Fibroblast of the aortic adventitia (primary cell): ENCODE results near the gene FAM237B. TPM values are rescaled to one million over a fixed set of nuclear protein-coding genes. Genes with fewer than 3 reads are reported as not detected.
A peak's percentile ranks its signal among the peaks of the same experiment; 100 is the strongest.

ENCODE experiments used
- DNase-seq: peaks from one replicate; pipeline ENCODE4 v3.0.0-alpha.2; 2010; ENCODE audit warnings: low read depth
- H3K4me3 ChIP-seq: 2 replicates; pipeline ENCODE4 v1.5.1; 2011; ENCODE audit warnings: low read depth, mild to moderate bottlenecking, control low read depth, low read length, moderate library complexity
- total RNA-seq: library from RNA; depleted of rRNA; stranded (reverse); fragments of >200 nt; gene quantifications from 2 replicates; pipeline ENCODE4 v1.2.3, GENCODE V29; 2012; ENCODE audit warnings: low replicate concordance
- TF ChIP-seq, protein P1 (sequence below): IDR thresholded peaks from 2 replicates; pipeline ENCODE4 v1.5.1; 2011; ENCODE audit warnings: mild to moderate bottlenecking, low read length, control low read depth, inconsistent platforms; ENCODE audit not compliant: insufficient read depth

FAM237B gene
- total RNA-seq, 1 donor, result not detected

DNA sequence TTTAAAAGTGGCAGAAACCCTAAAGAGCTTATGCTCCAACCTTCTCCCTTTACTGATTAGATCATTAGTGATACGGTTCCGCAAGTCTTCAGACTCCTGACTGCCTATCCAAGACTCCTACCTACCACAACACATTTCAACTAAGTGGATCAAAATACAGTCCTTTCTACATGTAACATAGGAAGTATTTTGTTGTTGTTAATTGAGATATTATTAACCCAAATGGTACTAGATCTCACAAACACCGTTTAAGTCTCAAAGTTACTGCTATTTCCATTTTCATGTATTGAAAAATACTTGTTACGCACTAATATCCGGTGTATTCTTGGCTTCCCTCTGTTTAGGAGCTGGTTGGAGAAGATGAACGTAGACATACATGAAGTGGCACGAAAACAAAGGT is 1.1 kb downstream of the FAM237B start:
- H3K4me3 ChIP-seq, result no peak overlapping the region
- TF ChIP-seq, protein P1, sequence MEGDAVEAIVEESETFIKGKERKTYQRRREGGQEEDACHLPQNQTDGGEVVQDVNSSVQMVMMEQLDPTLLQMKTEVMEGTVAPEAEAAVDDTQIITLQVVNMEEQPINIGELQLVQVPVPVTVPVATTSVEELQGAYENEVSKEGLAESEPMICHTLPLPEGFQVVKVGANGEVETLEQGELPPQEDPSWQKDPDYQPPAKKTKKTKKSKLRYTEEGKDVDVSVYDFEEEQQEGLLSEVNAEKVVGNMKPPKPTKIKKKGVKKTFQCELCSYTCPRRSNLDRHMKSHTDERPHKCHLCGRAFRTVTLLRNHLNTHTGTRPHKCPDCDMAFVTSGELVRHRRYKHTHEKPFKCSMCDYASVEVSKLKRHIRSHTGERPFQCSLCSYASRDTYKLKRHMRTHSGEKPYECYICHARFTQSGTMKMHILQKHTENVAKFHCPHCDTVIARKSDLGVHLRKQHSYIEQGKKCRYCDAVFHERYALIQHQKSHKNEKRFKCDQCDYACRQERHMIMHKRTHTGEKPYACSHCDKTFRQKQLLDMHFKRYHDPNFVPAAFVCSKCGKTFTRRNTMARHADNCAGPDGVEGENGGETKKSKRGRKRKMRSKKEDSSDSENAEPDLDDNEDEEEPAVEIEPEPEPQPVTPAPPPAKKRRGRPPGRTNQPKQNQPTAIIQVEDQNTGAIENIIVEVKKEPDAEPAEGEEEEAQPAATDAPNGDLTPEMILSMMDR, result no peak
- no peak for DNase-seq

DNA sequence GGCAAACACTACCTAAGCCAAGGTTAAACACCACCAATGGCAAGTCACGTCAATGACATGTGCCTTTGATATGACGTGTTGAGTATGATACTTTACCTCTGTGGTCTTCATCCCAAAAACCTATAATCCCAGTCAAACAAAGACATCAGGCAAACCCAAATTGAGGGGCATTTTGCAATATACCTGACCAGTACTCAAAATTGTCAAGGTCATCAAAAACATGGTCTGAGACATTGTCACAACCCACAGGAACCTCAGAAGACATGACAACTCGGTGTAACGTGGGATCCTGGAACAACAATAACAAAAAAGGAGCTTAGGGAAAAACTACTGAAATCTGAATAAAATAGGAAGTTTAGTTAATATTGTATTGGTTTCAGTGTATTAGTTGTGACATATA is 7.2 kb downstream of the FAM237B start:
- no peak for DNase-seq
- TF ChIP-seq, protein P1, result no peak
- no peak overlapping the region for H3K4me3 ChIP-seq

DNA sequence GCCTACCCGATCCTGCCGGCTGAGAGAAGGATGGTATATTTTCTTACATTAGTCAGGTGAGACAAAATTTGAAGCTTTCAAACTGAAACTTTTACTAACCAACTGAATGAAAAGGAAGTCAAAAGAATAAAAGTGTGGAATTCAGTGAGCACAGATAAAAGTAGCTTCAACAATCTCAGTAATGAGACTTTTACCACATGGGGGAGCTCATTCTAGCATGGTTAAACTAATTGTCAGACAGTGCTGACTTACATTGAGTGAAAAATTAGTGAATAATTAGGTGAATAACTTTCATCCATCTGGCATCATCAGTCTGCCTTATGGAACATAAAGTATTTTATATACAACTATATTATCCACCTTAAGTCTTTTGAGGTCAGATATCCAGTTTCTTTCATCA is 8.4 kb downstream of the FAM237B start:
- peak; percentile 25 for DNase-seq
- TF ChIP-seq, protein P1, result peak; percentile 25
- H3K4me3 ChIP-seq, result no peak overlapping the region

DNA sequence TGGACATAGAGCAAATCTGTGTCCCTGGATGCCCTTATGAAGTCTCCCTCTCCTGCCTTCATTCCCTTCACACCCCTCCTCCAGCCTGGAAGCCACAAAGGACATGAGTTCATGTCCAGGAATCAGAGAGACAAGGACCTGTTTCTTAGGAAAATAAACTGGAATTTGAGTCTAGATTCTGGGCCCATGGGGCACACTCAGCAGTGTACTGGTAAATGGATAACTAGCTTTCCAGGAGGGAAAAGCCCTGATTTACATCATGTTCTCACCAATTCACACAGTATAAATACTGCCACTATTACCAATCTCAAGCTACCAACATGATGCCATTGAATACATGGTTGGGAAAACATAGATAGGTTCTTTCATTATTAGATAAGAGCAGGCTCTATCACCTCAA is 9.9 kb downstream of the FAM237B start:
- TF ChIP-seq, protein P1, result no peak
- no peak overlapping the region for H3K4me3 ChIP-seq
- DNase-seq, result no peak

DNA sequence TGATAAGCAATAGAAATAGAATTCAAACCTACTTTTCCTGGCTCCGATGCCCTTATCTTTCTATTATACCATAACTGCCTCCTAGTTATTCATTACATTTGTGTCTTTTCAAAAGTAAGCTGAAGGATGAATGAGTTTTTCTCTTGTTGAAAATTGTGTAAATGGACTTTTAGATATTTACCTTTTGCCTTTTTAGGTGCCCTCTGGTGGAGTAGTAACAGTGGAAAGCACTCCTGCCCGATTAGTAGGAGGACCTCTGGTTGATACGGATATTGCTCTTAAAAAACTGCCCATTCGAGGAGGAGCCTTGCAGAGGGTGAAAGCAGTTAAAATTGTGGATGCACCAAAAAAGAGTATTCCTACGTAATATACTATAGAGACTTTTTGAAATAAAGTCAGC is 11.2 kb downstream of the FAM237B start:
- no peak overlapping the region for H3K4me3 ChIP-seq
- TF ChIP-seq, protein P1, result no peak
- no peak for DNase-seq

DNA sequence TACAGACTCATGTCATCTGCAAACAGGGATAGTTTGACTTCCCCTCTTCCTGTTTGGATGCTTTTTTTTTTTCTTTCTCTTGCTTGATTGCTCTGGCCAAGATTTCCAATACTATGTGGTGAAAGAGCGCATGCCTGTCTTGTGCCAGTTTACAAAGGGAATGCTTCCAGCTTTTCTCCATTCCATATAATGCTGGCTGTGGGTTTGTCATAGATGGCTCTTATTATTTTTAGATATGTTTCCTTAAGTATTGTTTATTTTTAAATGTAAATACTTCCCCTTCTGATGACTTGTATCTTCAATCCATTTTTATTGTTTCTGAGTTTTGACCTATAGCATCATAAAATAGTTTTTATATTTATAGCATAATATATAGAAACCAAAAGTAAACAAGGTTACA is 17.9 kb downstream of the FAM237B start:
- TF ChIP-seq, protein P1, result no peak
- H3K4me3 ChIP-seq, result no peak overlapping the region
- DNase-seq, result no peak
